Neural progenitor cell (in vitro differentiated cells): ENCODE data around the gene CYB5R4. TPM values are rescaled to one million over a fixed set of nuclear protein-coding genes. Genes with fewer than 3 reads are reported as not detected.
"Not testable (repeated sequence)": the region's sequence is repeated elsewhere in the genome, so short reads cannot be mapped to it uniquely, and the experiment has no call there.

Experiments
- DNase-seq: peaks from one replicate; pipeline ENCODE4 v3.0.0-alpha.2; 2016; ENCODE audit warnings: low spot score
- H2AFZ ChIP-seq: fragments of 200-600 bp; sonication (generic); replicated peaks from 2 replicates; pipeline ENCODE4 v1.6.1; 2016; ENCODE audit warnings: antibody characterized with exemption
- H3F3A ChIP-seq: fragments of 200-600 bp; sonication (generic); 2 replicates; pipeline ENCODE4 v1.6.1; 2016; ENCODE audit warnings: antibody characterized with exemption, low read depth
- H3K27ac ChIP-seq: fragments of 200-600 bp; sonication (generic); 2 replicates; pipeline ENCODE4 v1.5.1; 2016; ENCODE audit warnings: mild to moderate bottlenecking
- H3K27me3 ChIP-seq: fragments of 200-600 bp; sonication (generic); 2 replicates; pipeline ENCODE4 v1.6.1; 2016; ENCODE audit warnings: mild to moderate bottlenecking, moderate library complexity
- H3K36me3 ChIP-seq: fragments of 200-600 bp; sonication (generic); 2 replicates; pipeline ENCODE4 v1.5.1; 2016
- H3K4me1 ChIP-seq: fragments of 200-600 bp; sonication (generic); 2 replicates; pipeline ENCODE4 v1.6.1; 2016; ENCODE audit warnings: mixed run types
- H3K4me2 ChIP-seq: fragments of 200-600 bp; sonication (generic); 2 replicates; pipeline ENCODE4 v1.6.1; 2016
- H3K4me3 ChIP-seq: fragments of 200-600 bp; sonication (generic); 2 replicates; pipeline ENCODE4 v1.5.1; 2016
- H3K79me2 ChIP-seq: fragments of 200-600 bp; sonication (generic); 2 replicates; pipeline ENCODE4 v1.6.1; 2016; ENCODE audit warnings: low read depth
- H3K9ac ChIP-seq: fragments of 200-600 bp; sonication (generic); 2 replicates; pipeline ENCODE4 v1.6.1; 2016
- H3K9me3 ChIP-seq: fragments of 200-600 bp; sonication (generic); 2 replicates; pipeline ENCODE4 v1.5.1; 2016; ENCODE audit warnings: low read depth
- H4K20me1 ChIP-seq: fragments of 200-600 bp; sonication (generic); 2 replicates; pipeline ENCODE4 v1.6.1; 2016; ENCODE audit warnings: low read depth
- H3K27ac Mint-ChIP-seq: 3 replicates; pipeline ENCODE4 v1.8.0; 2021; ENCODE audit warnings: mixed read lengths
- H3K27me3 Mint-ChIP-seq: 2 replicates; pipeline ENCODE4 v1.8.0; 2022; ENCODE audit warnings: low read depth, mild to moderate bottlenecking, inconsistent platforms, moderate library complexity, mixed read lengths; ENCODE audit not compliant: insufficient read depth
- H3K36me3 Mint-ChIP-seq: 3 replicates; pipeline ENCODE4 v1.8.0; 2021; ENCODE audit warnings: mixed read lengths
- H3K4me1 Mint-ChIP-seq: 3 replicates; pipeline ENCODE4 v1.8.0; 2021; ENCODE audit warnings: mixed read lengths
- H3K4me3 Mint-ChIP-seq: 3 replicates; pipeline ENCODE4 v1.8.0; 2021; ENCODE audit warnings: mild to moderate bottlenecking, moderate library complexity, mixed read lengths
- H3K9me3 Mint-ChIP-seq: 3 replicates; pipeline ENCODE4 v1.8.0; 2020; ENCODE audit warnings: mixed read lengths
- EZH2 ChIP-seq: fragments of 200-600 bp; sonication (generic); IDR thresholded peaks from 2 replicates; pipeline ENCODE4 v1.6.1; 2017; ENCODE audit warnings: antibody characterized with exemption, mild to moderate bottlenecking, moderate library complexity
- EZH2phosphoT487 ChIP-seq: fragments of 200-600 bp; sonication (generic); IDR thresholded peaks from 2 replicates; pipeline ENCODE4 v1.6.1; 2017; ENCODE audit warnings: antibody characterized with exemption
- total RNA-seq: library from RNA; depleted of rRNA; stranded (reverse); fragments of >200 nt; gene quantifications from 2 replicates; pipeline ENCODE4 v1.2.3, GENCODE V29; 2015; ENCODE audit warnings: low replicate concordance
- TF ChIP-seq, protein P1 (sequence below): fragments of 200-600 bp; sonication (generic); IDR thresholded peaks from 2 replicates; pipeline ENCODE4 v1.5.1; 2017; ENCODE audit warnings: antibody characterized with exemption, mild to moderate bottlenecking

Gene CYB5R4
- total RNA-seq, 1 donor from 2014 or later, result 8.5 TPM

DNA sequence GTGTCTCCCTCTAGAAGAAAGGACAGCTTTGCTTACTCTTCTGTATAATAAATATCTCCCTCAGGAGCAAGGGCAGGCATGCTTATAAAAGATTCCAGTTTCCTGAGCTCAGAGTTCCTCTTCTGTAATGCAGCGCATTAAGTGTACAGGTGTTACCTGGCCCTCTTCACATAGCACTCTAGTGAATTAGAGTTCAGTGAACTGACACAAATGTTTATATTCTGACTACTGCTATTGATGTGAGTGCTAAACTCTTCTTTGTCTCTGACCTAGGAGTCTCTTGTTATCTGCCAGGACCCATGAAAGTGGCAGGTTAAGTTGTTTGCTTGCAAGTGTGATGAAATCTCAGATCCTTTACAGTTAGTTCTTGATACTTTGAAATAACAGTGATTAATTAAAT is 33.5 kb downstream of the CYB5R4 start:
- Histone ChIP-seq H3K4me3 (no peak overlapping the region), H3K79me2 (no peaks in the 10 kb centered on the region), H3K9ac (no peak overlapping the region), H3K9me3 (no peaks in the 10 kb centered on the region), H3K4me1 (no peaks in the 10 kb centered on the region), H4K20me1 (no peaks in the 10 kb centered on the region), H2AFZ (no peak overlapping the region), H3K27ac (no peak overlapping the region), H3K4me2 (no peak overlapping the region), H3K36me3 (no peaks in the 10 kb centered on the region), H3K27me3 (no peaks in the 10 kb centered on the region), H3F3A (no peaks in the 10 kb centered on the region)
- Mint-ChIP-seq H3K9me3 (no peaks in the 10 kb centered on the region), H3K27me3 (no peaks in the 10 kb centered on the region), H3K4me3 (no peak overlapping the region), H3K27ac (no peak overlapping the region), H3K36me3 (no peaks in the 10 kb centered on the region), H3K4me1 (no peaks in the 10 kb centered on the region)
- TF ChIP-seq, protein P1, sequence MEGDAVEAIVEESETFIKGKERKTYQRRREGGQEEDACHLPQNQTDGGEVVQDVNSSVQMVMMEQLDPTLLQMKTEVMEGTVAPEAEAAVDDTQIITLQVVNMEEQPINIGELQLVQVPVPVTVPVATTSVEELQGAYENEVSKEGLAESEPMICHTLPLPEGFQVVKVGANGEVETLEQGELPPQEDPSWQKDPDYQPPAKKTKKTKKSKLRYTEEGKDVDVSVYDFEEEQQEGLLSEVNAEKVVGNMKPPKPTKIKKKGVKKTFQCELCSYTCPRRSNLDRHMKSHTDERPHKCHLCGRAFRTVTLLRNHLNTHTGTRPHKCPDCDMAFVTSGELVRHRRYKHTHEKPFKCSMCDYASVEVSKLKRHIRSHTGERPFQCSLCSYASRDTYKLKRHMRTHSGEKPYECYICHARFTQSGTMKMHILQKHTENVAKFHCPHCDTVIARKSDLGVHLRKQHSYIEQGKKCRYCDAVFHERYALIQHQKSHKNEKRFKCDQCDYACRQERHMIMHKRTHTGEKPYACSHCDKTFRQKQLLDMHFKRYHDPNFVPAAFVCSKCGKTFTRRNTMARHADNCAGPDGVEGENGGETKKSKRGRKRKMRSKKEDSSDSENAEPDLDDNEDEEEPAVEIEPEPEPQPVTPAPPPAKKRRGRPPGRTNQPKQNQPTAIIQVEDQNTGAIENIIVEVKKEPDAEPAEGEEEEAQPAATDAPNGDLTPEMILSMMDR, result no peak
- TF ChIP-seq EZH2phosphoT487 (no peak), EZH2 (no peak)
- no peak for DNase-seq

DNA sequence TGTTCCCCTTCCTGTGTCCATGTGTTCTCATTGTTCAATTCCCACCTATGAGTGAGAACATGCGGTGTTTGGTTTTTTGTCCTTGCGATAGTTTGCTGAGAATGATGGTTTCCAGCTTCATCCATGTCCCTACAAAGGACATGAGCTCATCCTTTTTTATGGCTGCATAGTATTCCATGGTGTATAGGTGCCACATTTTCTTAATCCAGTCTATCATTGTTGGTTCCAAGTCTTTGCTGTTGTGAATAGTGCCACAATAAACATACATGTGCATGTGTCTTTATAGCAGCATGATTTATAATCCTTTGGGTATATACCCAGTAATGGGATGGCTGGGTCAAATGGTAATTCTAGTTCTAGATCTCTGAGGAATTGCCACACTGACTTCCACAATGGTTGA is 37.6 kb downstream of the CYB5R4 start:
- H3K27ac ChIP-seq, H3K4me3 ChIP-seq, H3K27me3 Mint-ChIP-seq, H3K27ac Mint-ChIP-seq, H3K36me3 Mint-ChIP-seq, H3K36me3 ChIP-seq, H3K79me2 ChIP-seq, H3K27me3 ChIP-seq, H3K4me1 ChIP-seq, H3K4me1 Mint-ChIP-seq, H2AFZ ChIP-seq, H4K20me1 ChIP-seq, H3K4me2 ChIP-seq, H3F3A ChIP-seq, H3K9ac ChIP-seq, H3K4me3 Mint-ChIP-seq, H3K9me3 ChIP-seq, DNase-seq: not testable (repeated sequence)
- H3K9me3 Mint-ChIP-seq, result peaks cover 11% of the 10 kb centered on the region

DNA sequence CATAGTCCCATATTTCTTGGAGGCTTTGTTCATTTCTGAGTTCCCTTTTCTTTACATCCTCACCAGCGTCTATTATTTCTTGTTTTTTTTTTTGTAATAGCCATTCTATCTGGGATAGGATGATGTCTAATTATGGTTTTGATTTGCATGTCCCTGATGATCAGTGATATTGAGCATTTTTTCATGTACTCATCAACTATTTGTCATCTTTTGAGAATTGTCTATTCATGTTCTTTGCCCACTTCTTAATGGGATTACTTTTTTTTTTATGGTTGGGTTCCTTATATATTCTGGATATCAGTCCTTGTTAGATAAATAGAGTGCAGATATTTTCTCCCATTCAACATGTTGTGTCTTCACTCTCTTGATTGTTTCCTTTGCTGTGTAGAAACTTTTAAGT is 42.1 kb downstream of the CYB5R4 start:
- Histone ChIP-seq H3K4me3 (no peak overlapping the region), H3K4me1 (no peaks in the 10 kb centered on the region), H3K9me3 (no peaks in the 10 kb centered on the region), H2AFZ (no peak overlapping the region), H3K9ac (no peak overlapping the region), H3K27ac (no peak overlapping the region), H3K79me2 (peaks cover 18% of the 10 kb centered on the region), H3K27me3 (no peaks in the 10 kb centered on the region), H3K36me3 (no peaks in the 10 kb centered on the region), H3F3A (no peaks in the 10 kb centered on the region), H3K4me2 (no peak overlapping the region), H4K20me1 (no peaks in the 10 kb centered on the region)
- DNase-seq, result no peak
- Mint-ChIP-seq H3K36me3 (peaks cover 4% of the 10 kb centered on the region), H3K27me3 (no peaks in the 10 kb centered on the region), H3K27ac (no peak overlapping the region), H3K9me3 (peaks cover 29% of the 10 kb centered on the region), H3K4me1 (no peaks in the 10 kb centered on the region), H3K4me3 (no peak overlapping the region)
- TF ChIP-seq EZH2phosphoT487 (no peak), EZH2 (no peak)
- TF ChIP-seq, protein P1, result no peak

DNA sequence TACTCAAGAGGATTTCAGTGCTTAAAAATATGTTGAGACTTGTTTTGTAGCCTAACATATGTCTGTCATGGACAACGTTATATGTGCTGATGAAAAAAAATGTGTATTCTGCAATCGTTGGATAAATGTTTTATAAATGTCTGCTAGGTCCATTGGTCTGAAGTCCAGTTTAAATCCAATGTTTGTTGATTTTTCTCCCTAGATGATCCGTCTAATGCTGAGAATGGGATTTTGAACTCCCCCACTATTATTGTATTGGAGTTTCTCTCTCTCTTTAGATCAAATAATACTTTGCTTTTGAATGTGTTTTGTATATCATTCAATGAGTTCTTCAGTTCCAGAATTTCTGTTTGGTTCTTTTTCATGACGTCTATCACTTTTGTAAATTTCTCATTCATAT is 44.9 kb downstream of the CYB5R4 start:
- no peak for TF ChIP-seq EZH2
- TF ChIP-seq EZH2phosphoT487, result no peak
- TF ChIP-seq, protein P1, result no peak
- Histone ChIP-seq H3K27ac (no peak overlapping the region), H3F3A (no peaks in the 10 kb centered on the region), H3K36me3 (no peaks in the 10 kb centered on the region), H3K9ac (no peak overlapping the region), H3K27me3 (no peaks in the 10 kb centered on the region), H3K79me2 (peaks cover 21% of the 10 kb centered on the region), H3K4me2 (no peak overlapping the region), H3K9me3 (no peaks in the 10 kb centered on the region), H4K20me1 (no peaks in the 10 kb centered on the region), H2AFZ (no peak overlapping the region), H3K4me1 (no peaks in the 10 kb centered on the region), H3K4me3 (no peak overlapping the region)
- no peaks in the 10 kb centered on the region for H3K27me3 Mint-ChIP-seq
- H3K4me3 Mint-ChIP-seq, result no peak overlapping the region
- H3K4me1 Mint-ChIP-seq, result no peaks in the 10 kb centered on the region
- peaks cover 4% of the 10 kb centered on the region for H3K36me3 Mint-ChIP-seq
- no peak for DNase-seq
- no peak overlapping the region for H3K27ac Mint-ChIP-seq
- peaks cover 29% of the 10 kb centered on the region for H3K9me3 Mint-ChIP-seq
